Karpas-422 (cell line): ENCODE data around the gene RSRC2. TPM values are rescaled to one million over a fixed set of nuclear protein-coding genes. Genes with fewer than 3 reads are reported as not detected.

Source experiments
- DNase-seq: peaks from one replicate; pipeline ENCODE4 v3.0.0-alpha.2; 2015
- H2AFZ ChIP-seq: fragments of 200-600 bp; sonication (generic); 2 replicates; pipeline ENCODE4 v1.6.1; 2014; ENCODE audit warnings: antibody characterized with exemption, low read length, mixed read lengths
- H3K27ac ChIP-seq: fragments of 200-600 bp; sonication (generic); 2 replicates; pipeline ENCODE4 v1.5.1; 2014; ENCODE audit warnings: mild to moderate bottlenecking, low read length, moderate library complexity
- H3K27me3 ChIP-seq: fragments of 200-600 bp; sonication (generic); 2 replicates; pipeline ENCODE4 v1.6.1; 2014; ENCODE audit warnings: low read length, mixed read lengths
- H3K36me3 ChIP-seq: fragments of 200-600 bp; sonication (generic); 2 replicates; pipeline ENCODE4 v1.6.1; 2014; ENCODE audit warnings: low read length, mixed read lengths; ENCODE audit not compliant: insufficient read depth
- H3K4me1 ChIP-seq: fragments of 200-600 bp; sonication (generic); 2 replicates; pipeline ENCODE4 v1.6.1; 2014; ENCODE audit warnings: mild to moderate bottlenecking, low read length, mixed read lengths
- H3K4me2 ChIP-seq: fragments of 200-600 bp; sonication (generic); 2 replicates; pipeline ENCODE4 v1.6.1; 2014; ENCODE audit warnings: low read length, low read depth, mild to moderate bottlenecking; ENCODE audit not compliant: poor library complexity, severe bottlenecking
- H3K4me3 ChIP-seq: fragments of 200-600 bp; sonication (generic); 2 replicates; pipeline ENCODE4 v1.5.1; 2014; ENCODE audit warnings: mild to moderate bottlenecking, antibody characterized with exemption, low read length, mixed read lengths
- H3K79me2 ChIP-seq: fragments of 200-600 bp; sonication (generic); 2 replicates; pipeline ENCODE4 v1.6.1; 2014; ENCODE audit warnings: mild to moderate bottlenecking, low read length, mixed read lengths
- H3K9ac ChIP-seq: fragments of 200-600 bp; sonication (generic); 2 replicates; pipeline ENCODE4 v1.6.0; 2014; ENCODE audit warnings: low read length
- H3K9me2 ChIP-seq: fragments of 200-600 bp; sonication (generic), shearing (Covaris generic); replicated peaks from 2 replicates; pipeline ENCODE4 v1.6.0; 2014; ENCODE audit warnings: mild to moderate bottlenecking, low read length, moderate library complexity; ENCODE audit not compliant: insufficient read depth
- H3K9me3 ChIP-seq: fragments of 300-700, 200-600 bp; sonication (generic); 2 replicates; pipeline ENCODE4 v1.6.1; 2014; ENCODE audit warnings: low read length, mixed read lengths
- H4K20me1 ChIP-seq: fragments of 200-600 bp; sonication (generic); 2 replicates; pipeline ENCODE4 v1.6.1; 2014; ENCODE audit warnings: mild to moderate bottlenecking, antibody characterized with exemption, low read length, low read depth; ENCODE audit not compliant: insufficient read depth
- small RNA-seq: library from RNA; depleted of rRNA; stranded (forward); fragments of <200 nt; gene quantifications from one replicate; pipeline ENCODE3, GENCODE V24; 2014
- total RNA-seq: library from RNA; depleted of rRNA; stranded (reverse); fragments of >200 nt; shearing (Covaris generic); gene quantifications from 2 replicates; pipeline ENCODE4 v1.2.3, GENCODE V29; 2014; ENCODE audit warnings: low replicate concordance; rRNA removed

The RSRC2 gene
- total RNA-seq, 1 experiment from 2014 or later = 71.9 TPM

DNA sequence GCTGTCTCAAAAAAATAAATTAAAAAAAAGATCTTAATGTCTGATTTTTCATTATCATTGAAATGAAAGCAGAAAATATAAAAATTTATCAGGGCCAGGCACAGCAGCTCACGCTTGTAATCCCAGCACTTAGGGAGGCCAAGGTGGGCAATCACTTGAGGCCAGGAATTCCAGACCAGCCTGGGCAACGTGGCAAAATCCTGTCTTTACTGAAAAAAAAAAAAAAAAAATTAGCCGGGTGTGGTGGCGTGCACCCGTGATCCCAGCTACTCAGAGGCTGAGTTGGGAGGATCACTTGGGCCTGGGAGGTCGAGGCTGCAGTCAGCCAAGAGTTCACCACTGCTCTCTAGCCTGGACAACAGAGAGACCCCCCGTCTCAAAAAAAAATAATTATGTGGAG lies 66.7 kb downstream of the RSRC2 start:
- Histone ChIP-seq H3K27me3 (no peaks in the 10 kb centered on the region), H3K4me1 (no peaks in the 10 kb centered on the region), H3K36me3 (no peaks in the 10 kb centered on the region), H3K9me2 (no peaks in the 10 kb centered on the region), H3K9me3 (no peaks in the 10 kb centered on the region), H3K4me3 (no peak overlapping the region), H3K9ac (no peak overlapping the region), H3K27ac (no peak overlapping the region), H4K20me1 (no peaks in the 10 kb centered on the region), H3K4me2 (no peak overlapping the region), H2AFZ (no peak overlapping the region), H3K79me2 (no peaks in the 10 kb centered on the region)
- DNase-seq = no peak

DNA sequence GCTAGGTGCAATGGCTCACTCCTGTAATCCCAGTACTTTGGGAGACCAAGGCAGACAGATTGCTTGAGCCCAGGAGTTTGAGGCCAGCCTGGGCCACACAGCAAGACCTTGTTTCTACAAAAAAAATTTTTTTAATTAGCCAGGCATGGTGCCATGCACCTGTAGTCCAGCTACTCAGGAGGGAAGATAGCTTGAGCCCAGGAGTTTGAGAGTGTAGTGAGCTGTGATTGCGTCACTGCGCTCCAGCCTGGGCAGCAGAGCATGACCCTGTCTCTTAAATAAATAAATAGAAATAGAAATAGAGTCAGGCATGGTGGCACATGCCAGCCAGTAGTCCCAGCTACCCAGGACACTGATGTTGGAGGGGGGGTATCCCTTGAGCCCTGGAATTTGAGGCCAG lies 67.5 kb downstream of the RSRC2 start:
- H3K9me3 ChIP-seq = no peaks in the 10 kb centered on the region
- no peak overlapping the region for H3K4me3 ChIP-seq
- H3K4me1 ChIP-seq = no peaks in the 10 kb centered on the region
- H3K9me2 ChIP-seq = no peaks in the 10 kb centered on the region
- H4K20me1 ChIP-seq = no peaks in the 10 kb centered on the region
- no peaks in the 10 kb centered on the region for H3K27me3 ChIP-seq
- H3K36me3 ChIP-seq = no peaks in the 10 kb centered on the region
- no peaks in the 10 kb centered on the region for H3K79me2 ChIP-seq
- DNase-seq = no peak
- H3K4me2 ChIP-seq = no peak overlapping the region
- no peak overlapping the region for H2AFZ ChIP-seq
- H3K27ac ChIP-seq = no peak overlapping the region
- H3K9ac ChIP-seq = no peak overlapping the region

GRCh38 chr12:122458105-122459035 lies 68.4 kb downstream of the RSRC2 start:
- no peaks in the 10 kb centered on the region for H3K9me2 ChIP-seq

GRCh38 chr12:122457627-122458026 lies 69.1 kb downstream of the RSRC2 start:
- Histone ChIP-seq H3K9ac (no peak overlapping the region), H2AFZ (no peak overlapping the region), H4K20me1 (no peaks in the 10 kb centered on the region), H3K27me3 (no peaks in the 10 kb centered on the region), H3K4me2 (no peak overlapping the region), H3K27ac (no peak overlapping the region), H3K36me3 (no peaks in the 10 kb centered on the region), H3K9me2 (no peaks in the 10 kb centered on the region), H3K9me3 (no peaks in the 10 kb centered on the region), H3K4me1 (no peaks in the 10 kb centered on the region), H3K4me3 (no peak overlapping the region), H3K79me2 (no peaks in the 10 kb centered on the region)
- no peak for DNase-seq

More at GRCh38 chr12:122458105-122459035, 68.4 kb downstream of the RSRC2 start:
- no peak for DNase-seq
- H3K4me2 ChIP-seq = no peak overlapping the region
- H2AFZ ChIP-seq = no peak overlapping the region
- H3K4me1 ChIP-seq = no peaks in the 10 kb centered on the region
- H3K27ac ChIP-seq = no peak overlapping the region
- no peaks in the 10 kb centered on the region for H3K9me3 ChIP-seq
- H3K4me3 ChIP-seq = no peak overlapping the region
- no peak overlapping the region for H3K9ac ChIP-seq
- H4K20me1 ChIP-seq = no peaks in the 10 kb centered on the region
- no peaks in the 10 kb centered on the region for H3K27me3 ChIP-seq
- no peaks in the 10 kb centered on the region for H3K79me2 ChIP-seq
- no peaks in the 10 kb centered on the region for H3K36me3 ChIP-seq

GRCh38 chr12:122454739-122455138 lies 72.0 kb downstream of the RSRC2 start:
- Histone ChIP-seq H3K9me3 (no peaks in the 10 kb centered on the region), H3K9ac (no peak overlapping the region), H3K36me3 (no peaks in the 10 kb centered on the region), H3K4me2 (no peak overlapping the region), H3K27me3 (no peaks in the 10 kb centered on the region), H3K9me2 (no peaks in the 10 kb centered on the region), H3K4me1 (no peaks in the 10 kb centered on the region), H3K79me2 (no peaks in the 10 kb centered on the region), H3K4me3 (no peak overlapping the region), H3K27ac (no peak overlapping the region), H2AFZ (no peak overlapping the region), H4K20me1 (no peaks in the 10 kb centered on the region)
- no peak for DNase-seq

- no peaks in the 10 kb centered on the region for H3K79me2 ChIP-seq
- no peaks in the 10 kb centered on the region for H3K4me1 ChIP-seq
- DNase-seq = no peak
- H4K20me1 ChIP-seq = no peaks in the 10 kb centered on the region
- no peak overlapping the region for H3K9ac ChIP-seq
- no peaks in the 10 kb centered on the region for H3K27me3 ChIP-seq
- H3K27ac ChIP-seq = no peak overlapping the region
- no peaks in the 10 kb centered on the region for H3K9me3 ChIP-seq
- no peak overlapping the region for H3K4me2 ChIP-seq
- no peaks in the 10 kb centered on the region for H3K9me2 ChIP-seq
- H2AFZ ChIP-seq = no peak overlapping the region
- H3K4me3 ChIP-seq = no peak overlapping the region
- H3K36me3 ChIP-seq = no peaks in the 10 kb centered on the region
These were observed 72.5 kb downstream of the RSRC2 start for GRCh38 chr12:122454250-122454721.

Small RNA genes lying within 50 kb of the gene (small RNA-seq; reads per million reads assigned to genes)
- gene AC026333.1 (not detected), gene RF00411 (0.20 reads per million)

Other genes starting within 250 kb of the RSRC2 start
- gene CLIP1, start 104.3 kb downstream of the RSRC2 start, total RNA-seq = 16.0 and 18.0 TPM in 2 replicates
- gene ZCCHC8, start 26.0 kb downstream of the RSRC2 start, total RNA-seq = 30.8 and 35.3 TPM in 2 replicates
- gene KNTC1, start 313 bp upstream of the RSRC2 start, total RNA-seq = 25.4 and 65.9 TPM in 2 replicates
- not detected in 2 replicates for gene HCAR2, start 176.4 kb upstream of the RSRC2 start, total RNA-seq
- gene HCAR3, start 189.9 kb upstream of the RSRC2 start, total RNA-seq = 0.22 TPM in 1 of 2 replicates, not detected in the other
- not detected in 2 replicates for gene HCAR1, start 203.9 kb upstream of the RSRC2 start, total RNA-seq
- gene DENR, start 225.9 kb upstream of the RSRC2 start, total RNA-seq = 53.4 and 72.8 TPM in 2 replicates
- gene CCDC62, start 247.6 kb upstream of the RSRC2 start, total RNA-seq = 0.47 and 2.2 TPM in 2 replicates